ENCODE data around the gene TRAFD1. TPM values are rescaled to one million over a fixed set of nuclear protein-coding genes. Genes with fewer than 3 reads are reported as not detected.

TRAFD1 gene
- total and polyA plus RNA-seq, 2 of the 8 experiments (the other 6 are each of a cell fraction or from before 2014, with no cell fraction given): 18.1 to 33.1 TPM

- TF ChIP-seq CHD7 (IDR thresholded peaks at IDR 0.05; ENCODE audit: insufficient replicate concordance, low read length) (no peak), MAFK (IDR thresholded peaks at IDR 0.05; ENCODE audit: low read depth, low read length) (no peak)
Measured at GRCh38 chr12:112192475-112192874, 67.1 kb downstream of the TRAFD1 start (continued).

Data from H1 (cell line).